SK-N-SH (cell line): Measurements from ENCODE around the gene DNAJC16. TPM values are rescaled to one million over a fixed set of nuclear protein-coding genes. Genes with fewer than 3 reads are reported as not detected.

Experiments
- CTCF ChIA-PET: fragments of 300-600, 350-600 bp; formaldehyde crosslinking; extraction: SDS; loops from one replicate; lab custom pipeline; 2021; lab: Yijun Ruan, JAX
- POLR2A ChIA-PET: fragments of 350-600 bp; sonication (Branson Sonifier 250); formaldehyde crosslinking; extraction: SDS; loops from one replicate; lab custom pipeline; 2020; ENCODE audit warnings: antibody characterized with exemption, inconsistent platforms; lab: Yijun Ruan, JAX
- DNase-seq: peaks from one replicate; pipeline ENCODE4 v3.0.0; 2012
- H2AFZ ChIP-seq: fragments of 200-600 bp; sonication (generic); 2 replicates; pipeline ENCODE4 v1.8.1; 2016; ENCODE audit warnings: antibody characterized with exemption, mild to moderate bottlenecking, low read depth
- H3F3A ChIP-seq: fragments of 200-600 bp; sonication (generic); replicated peaks from 2 replicates; pipeline ENCODE3; 2016; ENCODE audit warnings: antibody characterized with exemption, mild to moderate bottlenecking; ENCODE audit not compliant: insufficient read depth
- H3K27ac ChIP-seq, 2 experiments: fragments of 200-500 bp in 1 of 2; fragments of 200-600 bp in 1 of 2; sonication (Bioruptor generic) in 1 of 2; sonication (generic), shearing (Covaris generic) in 1 of 2; 2 replicates each; pipeline versions ENCODE4 v1.5.1 to v1.6.1; 2014 to 2016; ENCODE audit warnings: low read depth in 2 of 2, inconsistent platforms in 1 of 2, low read length in 1 of 2, mild to moderate bottlenecking in 1 of 2, mixed read lengths in 1 of 2
- H3K27me3 ChIP-seq: fragments of 200-600 bp; sonication (generic), shearing (Covaris generic); 2 replicates; pipeline ENCODE4 v1.6.1; 2016; ENCODE audit warnings: mixed run types; ENCODE audit not compliant: insufficient read depth
- H3K36me3 ChIP-seq, 2 experiments: fragments of 200-500 bp in 1 of 2; fragments of 200-600 bp in 1 of 2; sonication (Bioruptor generic) in 1 of 2; sonication (generic) in 1 of 2; replicated peaks in 1 of 2; 2 replicates each; pipeline versions ENCODE3 to v1.5.1; 2014 to 2016; ENCODE audit warnings: low read length in 1 of 2, mild to moderate bottlenecking in 1 of 2; ENCODE audit not compliant: insufficient read depth in 2 of 2, control insufficient read depth in 1 of 2
- H3K4me1 ChIP-seq, 2 experiments: fragments of 200-500 bp in 1 of 2; fragments of 200-600 bp in 1 of 2; sonication (Bioruptor generic) in 1 of 2; sonication (generic), shearing (Covaris generic) in 1 of 2; 2 replicates each; pipeline versions ENCODE4 v1.5.1 to v1.6.1; 2014 to 2016; ENCODE audit warnings: low read depth in 1 of 2, low read length in 1 of 2, mixed run types in 1 of 2; ENCODE audit not compliant: insufficient read depth in 2 of 2, control insufficient read depth in 1 of 2
- H3K4me2 ChIP-seq: fragments of 200-600 bp; sonication (generic), shearing (Covaris generic); 2 replicates; pipeline ENCODE4 v1.6.1; 2017; ENCODE audit warnings: mixed run types
- H3K4me3 ChIP-seq, 2 experiments: fragments of 200-500 bp in 1 of 2; fragments of 200-600 bp in 1 of 2; sonication (Bioruptor generic) in 1 of 2; sonication (generic), shearing (Covaris generic) in 1 of 2; 2 replicates each; pipeline versions ENCODE4 v1.5.1 to v1.8.1; 2014 to 2016; ENCODE audit warnings: low read depth in 2 of 2, inconsistent platforms in 1 of 2, low read length in 1 of 2, mild to moderate bottlenecking in 1 of 2, mixed read lengths in 1 of 2, moderate library complexity in 1 of 2
- H3K79me2 ChIP-seq: fragments of 200-600 bp; sonication (generic); 2 replicates; pipeline ENCODE4 v1.8.1; 2017; ENCODE audit warnings: mild to moderate bottlenecking; ENCODE audit not compliant: insufficient read depth
- H3K9ac ChIP-seq: fragments of 200-600 bp; sonication (generic); 2 replicates; pipeline ENCODE4 v1.6.1; 2017; ENCODE audit warnings: mixed run types
- H3K9me2 ChIP-seq: fragments of 200-600 bp; sonication (generic); 2 replicates; pipeline ENCODE4 v1.6.1; 2017; ENCODE audit warnings: mixed run types
- H3K9me3 ChIP-seq: fragments of 200-600 bp; sonication (generic); 2 replicates; pipeline ENCODE4 v1.6.1; 2017; ENCODE audit warnings: mixed run types, mild to moderate bottlenecking, moderate library complexity
- H4K20me1 ChIP-seq: fragments of 200-600 bp; sonication (generic); 2 replicates; pipeline ENCODE4 v1.6.1; 2017; ENCODE audit warnings: mild to moderate bottlenecking, mixed run types; ENCODE audit not compliant: insufficient read depth
- CHD2 ChIP-seq: fragments of 150-350 bp; IDR thresholded peaks from 2 replicates; pipeline ENCODE4 v1.6.1; 2018; ENCODE audit warnings: low read length; ENCODE audit not compliant: partially characterized antibody
- EP300 ChIP-seq, 2 experiments: IDR thresholded peaks; 2 replicates each; pipeline versions ENCODE4 v1.4.0 to v1.6.1; 2012; ENCODE audit warnings: borderline replicate concordance in 1 of 2, low read depth in 1 of 2, low read length in 1 of 2
- FOXM1 ChIP-seq: IDR thresholded peaks from 2 replicates; pipeline ENCODE4 v1.4.0; 2012; ENCODE audit warnings: low read depth, mild to moderate bottlenecking
- GABPA ChIP-seq: IDR thresholded peaks from 2 replicates; pipeline ENCODE4 v1.4.0; 2012; ENCODE audit warnings: low read depth, mild to moderate bottlenecking
- MXI1 ChIP-seq: IDR thresholded peaks from 2 replicates; pipeline ENCODE4 v1.6.1; 2012; ENCODE audit warnings: mild to moderate bottlenecking, low read depth, low read length, improper control_type of control experiment
- POLR2AphosphoS5 ChIP-seq: IDR thresholded peaks from 2 replicates; pipeline ENCODE4 v1.6.1; 2012; ENCODE audit warnings: low read depth, low read length
- RCOR1 ChIP-seq: fragments of 150-350 bp; IDR thresholded peaks from 2 replicates; pipeline ENCODE4 v1.6.1; 2017; ENCODE audit warnings: antibody characterized with exemption, low read length
- RXRA ChIP-seq: IDR thresholded peaks from 2 replicates; pipeline ENCODE4 v1.4.0; 2012; ENCODE audit warnings: low read depth, mild to moderate bottlenecking, borderline replicate concordance
- TEAD4 ChIP-seq: IDR thresholded peaks from 2 replicates; pipeline ENCODE4 v1.4.0; 2012; ENCODE audit warnings: mild to moderate bottlenecking, borderline replicate concordance; ENCODE audit not compliant: insufficient read depth
- WGBS: methylation state at CpG from one replicate; pipeline ENCODE4 v1.1.6; 2017; ENCODE audit warnings: low lambda C conversion rate; 5-methylcytosine and 5-hydroxymethylcytosine counted together
- polyA plus RNA-seq, 3 experiments: library from polyadenylated mRNA; depleted of rRNA; stranded (reverse); fragments of >200 nt; gene quantifications; 2 replicates each; pipeline ENCODE4 v1.2.3, GENCODE V29; 2012
- TF ChIP-seq, protein P1 (sequence below): IDR thresholded peaks from 2 replicates; pipeline ENCODE4 v1.4.0; 2012; ENCODE audit warnings: low read depth, borderline replicate concordance
- TF ChIP-seq, protein P2 (sequence below): fragments of 150-350 bp; IDR thresholded peaks from 2 replicates; pipeline ENCODE4 v1.6.1; 2017; ENCODE audit warnings: antibody characterized with exemption, low read length, low read depth, borderline replicate concordance
- TF ChIP-seq, protein P3 (sequence below): fragments of 150-350 bp; IDR thresholded peaks from 2 replicates; pipeline ENCODE4 v1.6.1; 2016; ENCODE audit warnings: mild to moderate bottlenecking, low read depth, low read length
- TF ChIP-seq, protein P4 (sequence below): IDR thresholded peaks from 2 replicates; pipeline ENCODE4; 2012
- TF ChIP-seq, protein P5 (sequence below): IDR thresholded peaks from 2 replicates; pipeline ENCODE4 v1.6.1; 2012; ENCODE audit warnings: mild to moderate bottlenecking, low read depth, low read length, moderate library complexity

The DNAJC16 gene
- polyA plus RNA-seq, 1 of the 3 experiments (the other 2 are of a cell fraction): 8.4 TPM

DNA sequence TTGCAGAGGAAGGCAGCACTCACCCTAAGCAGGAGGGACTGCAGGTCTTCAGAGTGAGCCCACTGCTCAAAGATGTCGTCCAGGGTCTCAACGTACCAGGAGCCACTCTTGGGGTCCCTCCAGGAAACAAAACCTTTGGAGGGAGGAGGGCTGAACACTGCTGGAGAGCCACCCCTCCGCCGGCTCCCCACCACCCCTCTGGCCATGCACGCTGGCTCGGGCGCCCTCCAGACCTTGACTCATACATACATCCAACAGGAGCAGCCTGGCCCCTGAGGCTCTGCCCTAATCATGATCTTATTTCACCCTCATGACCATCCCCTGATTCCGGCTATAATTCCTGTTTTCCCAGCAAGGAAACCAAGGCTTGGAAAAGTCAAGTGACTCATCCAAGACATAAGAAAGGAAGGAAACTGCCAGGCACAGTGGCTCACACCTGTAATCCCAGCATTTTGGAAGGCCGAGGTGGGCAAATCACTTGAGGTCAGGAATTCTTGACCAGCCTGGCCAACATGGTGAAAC lies 32.7 kb upstream of the DNAJC16 start:
- no peak for DNase-seq
- Histone ChIP-seq H3K9me2 (no peaks in the 10 kb centered on the region), H3K36me3 (peaks cover 0 to 10% of the 10 kb centered on the region in 2 experiments), H3K79me2 (no peaks in the 10 kb centered on the region), H3K9ac (no peak overlapping the region), H3K27ac (no peak overlapping the region), H3K27me3 (no peaks in the 10 kb centered on the region), H3K4me3 (no peak overlapping the region), H3K4me1 (peaks cover 0 to 10% of the 10 kb centered on the region in 2 experiments; a peak in 1 of 4 replicates), H3K4me2 (no peak overlapping the region), H3F3A (no peaks in the 10 kb centered on the region), H2AFZ (no peak overlapping the region), H3K9me3 (no peaks in the 10 kb centered on the region), H4K20me1 (no peaks in the 10 kb centered on the region)
- POLR2A ChIA-PET: interaction anchor here (0.6 kb wide), 1 partner anchor 168 kb away, joined by 4 read pairs; no protein-coding TSS in a partner anchor
- CTCF ChIA-PET: no interaction called here
- WGBS: 100% methylated on average over 2 of the region's 9 CpGs
- TF ChIP-seq, protein P1, sequence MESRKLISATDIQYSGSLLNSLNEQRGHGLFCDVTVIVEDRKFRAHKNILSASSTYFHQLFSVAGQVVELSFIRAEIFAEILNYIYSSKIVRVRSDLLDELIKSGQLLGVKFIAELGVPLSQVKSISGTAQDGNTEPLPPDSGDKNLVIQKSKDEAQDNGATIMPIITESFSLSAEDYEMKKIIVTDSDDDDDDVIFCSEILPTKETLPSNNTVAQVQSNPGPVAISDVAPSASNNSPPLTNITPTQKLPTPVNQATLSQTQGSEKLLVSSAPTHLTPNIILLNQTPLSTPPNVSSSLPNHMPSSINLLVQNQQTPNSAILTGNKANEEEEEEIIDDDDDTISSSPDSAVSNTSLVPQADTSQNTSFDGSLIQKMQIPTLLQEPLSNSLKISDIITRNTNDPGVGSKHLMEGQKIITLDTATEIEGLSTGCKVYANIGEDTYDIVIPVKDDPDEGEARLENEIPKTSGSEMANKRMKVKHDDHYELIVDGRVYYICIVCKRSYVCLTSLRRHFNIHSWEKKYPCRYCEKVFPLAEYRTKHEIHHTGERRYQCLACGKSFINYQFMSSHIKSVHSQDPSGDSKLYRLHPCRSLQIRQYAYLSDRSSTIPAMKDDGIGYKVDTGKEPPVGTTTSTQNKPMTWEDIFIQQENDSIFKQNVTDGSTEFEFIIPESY: no peak
- TF ChIP-seq TEAD4 (no peak), EP300 (IDR thresholded peaks at IDR 0.05; ENCODE audit: borderline replicate concordance in 1 of 2, low read depth in 1 of 2, low read length in 1 of 2) (no peak), MXI1 (no peak)
- TF ChIP-seq, protein P2, sequence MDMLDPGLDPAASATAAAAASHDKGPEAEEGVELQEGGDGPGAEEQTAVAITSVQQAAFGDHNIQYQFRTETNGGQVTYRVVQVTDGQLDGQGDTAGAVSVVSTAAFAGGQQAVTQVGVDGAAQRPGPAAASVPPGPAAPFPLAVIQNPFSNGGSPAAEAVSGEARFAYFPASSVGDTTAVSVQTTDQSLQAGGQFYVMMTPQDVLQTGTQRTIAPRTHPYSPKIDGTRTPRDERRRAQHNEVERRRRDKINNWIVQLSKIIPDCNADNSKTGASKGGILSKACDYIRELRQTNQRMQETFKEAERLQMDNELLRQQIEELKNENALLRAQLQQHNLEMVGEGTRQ: no peak

DNA sequence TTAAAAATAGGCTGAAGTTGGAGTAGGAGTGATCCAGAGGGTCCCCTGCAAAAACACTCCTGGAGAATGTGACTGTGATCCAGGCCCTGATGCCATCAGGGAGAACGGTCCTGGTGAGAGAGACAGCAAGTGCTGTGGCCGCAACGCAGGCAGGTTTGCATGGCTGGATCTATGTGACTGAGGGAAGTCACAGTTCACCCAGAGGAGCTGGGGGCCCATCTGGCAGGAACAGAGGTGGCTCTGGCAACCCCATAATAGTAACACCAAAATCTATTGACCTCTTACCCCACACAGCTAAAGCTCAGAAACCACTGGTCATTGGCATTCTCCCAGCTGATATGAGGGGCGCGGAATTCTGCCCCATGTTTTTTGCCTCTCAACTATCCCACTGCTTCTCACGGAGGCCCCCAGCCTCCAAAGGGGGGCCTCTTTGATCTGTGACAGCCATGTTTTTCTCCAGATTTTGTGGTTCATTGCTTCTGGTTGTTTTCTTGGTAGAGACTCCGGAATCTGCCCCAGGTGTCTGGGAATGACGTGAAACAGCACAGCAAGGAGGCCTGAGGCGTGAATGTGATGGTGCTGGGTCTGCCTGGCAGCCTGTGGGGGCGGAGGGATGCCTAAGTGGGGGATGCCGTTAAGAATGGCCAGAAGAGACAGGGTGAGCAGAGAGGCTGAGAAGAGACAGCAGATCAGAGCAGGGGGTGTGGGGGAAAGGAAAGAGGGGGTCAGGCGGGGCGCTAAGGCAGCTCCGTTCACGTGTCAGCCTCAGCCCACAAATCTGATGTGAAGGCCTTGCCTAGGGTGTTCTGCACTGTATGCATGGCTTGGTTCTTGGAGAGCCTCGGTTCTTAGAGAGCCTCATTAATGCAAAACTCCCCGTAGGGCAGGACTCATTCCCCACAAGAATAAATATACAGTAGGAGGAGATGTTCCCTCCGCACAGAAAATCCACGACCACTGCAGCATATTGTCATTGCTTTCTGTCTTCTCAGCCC lies 26.2 kb upstream of the DNAJC16 start:
- no peaks in the 10 kb centered on the region for H3K9me2 ChIP-seq
- H3K4me2 ChIP-seq: no peak overlapping the region
- H4K20me1 ChIP-seq: no peaks in the 10 kb centered on the region
- no peaks in the 10 kb centered on the region; a peak in 1 of 4 replicates for H3K4me1 ChIP-seq
- no peak overlapping the region for H3K27ac ChIP-seq
- no peaks in the 10 kb centered on the region for H3K9me3 ChIP-seq
- 88% methylated on average over 15 of the region's 19 CpGs for WGBS
- H3K9ac ChIP-seq: no peak overlapping the region
- peaks cover 0 to 14% of the 10 kb centered on the region in 2 experiments for H3K36me3 ChIP-seq
- ChIA-PET CTCF (interaction anchor here (1.1 to 1.8 kb wide), 8 partner anchors 13 to 291 kb away, joined by 3 to 10 read pairs (median 4); no protein-coding TSS in a partner anchor), POLR2A (no interaction called here)
- no peak overlapping the region for H3K4me3 ChIP-seq
- H3F3A ChIP-seq: peaks cover 3% of the 10 kb centered on the region
- H3K79me2 ChIP-seq: no peaks in the 10 kb centered on the region
- no peak overlapping the region for H2AFZ ChIP-seq
- H3K27me3 ChIP-seq: no peaks in the 10 kb centered on the region
- DNase-seq: no peak
- no peak for TF ChIP-seq TEAD4
- TF ChIP-seq RCOR1: no peak
- TF ChIP-seq GABPA: no peak
- TF ChIP-seq, protein P3, sequence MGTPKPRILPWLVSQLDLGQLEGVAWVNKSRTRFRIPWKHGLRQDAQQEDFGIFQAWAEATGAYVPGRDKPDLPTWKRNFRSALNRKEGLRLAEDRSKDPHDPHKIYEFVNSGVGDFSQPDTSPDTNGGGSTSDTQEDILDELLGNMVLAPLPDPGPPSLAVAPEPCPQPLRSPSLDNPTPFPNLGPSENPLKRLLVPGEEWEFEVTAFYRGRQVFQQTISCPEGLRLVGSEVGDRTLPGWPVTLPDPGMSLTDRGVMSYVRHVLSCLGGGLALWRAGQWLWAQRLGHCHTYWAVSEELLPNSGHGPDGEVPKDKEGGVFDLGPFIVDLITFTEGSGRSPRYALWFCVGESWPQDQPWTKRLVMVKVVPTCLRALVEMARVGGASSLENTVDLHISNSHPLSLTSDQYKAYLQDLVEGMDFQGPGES: no peak
- TF ChIP-seq FOXM1: no peak
- no peak for TF ChIP-seq CHD2
- no peak for TF ChIP-seq RXRA
- TF ChIP-seq, protein P4, sequence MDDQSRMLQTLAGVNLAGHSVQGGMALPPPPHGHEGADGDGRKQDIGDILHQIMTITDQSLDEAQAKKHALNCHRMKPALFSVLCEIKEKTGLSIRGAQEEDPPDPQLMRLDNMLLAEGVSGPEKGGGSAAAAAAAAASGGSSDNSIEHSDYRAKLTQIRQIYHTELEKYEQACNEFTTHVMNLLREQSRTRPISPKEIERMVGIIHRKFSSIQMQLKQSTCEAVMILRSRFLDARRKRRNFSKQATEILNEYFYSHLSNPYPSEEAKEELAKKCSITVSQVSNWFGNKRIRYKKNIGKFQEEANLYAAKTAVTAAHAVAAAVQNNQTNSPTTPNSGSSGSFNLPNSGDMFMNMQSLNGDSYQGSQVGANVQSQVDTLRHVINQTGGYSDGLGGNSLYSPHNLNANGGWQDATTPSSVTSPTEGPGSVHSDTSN: no peak
- no peak for TF ChIP-seq POLR2AphosphoS5
- TF ChIP-seq, protein P5, sequence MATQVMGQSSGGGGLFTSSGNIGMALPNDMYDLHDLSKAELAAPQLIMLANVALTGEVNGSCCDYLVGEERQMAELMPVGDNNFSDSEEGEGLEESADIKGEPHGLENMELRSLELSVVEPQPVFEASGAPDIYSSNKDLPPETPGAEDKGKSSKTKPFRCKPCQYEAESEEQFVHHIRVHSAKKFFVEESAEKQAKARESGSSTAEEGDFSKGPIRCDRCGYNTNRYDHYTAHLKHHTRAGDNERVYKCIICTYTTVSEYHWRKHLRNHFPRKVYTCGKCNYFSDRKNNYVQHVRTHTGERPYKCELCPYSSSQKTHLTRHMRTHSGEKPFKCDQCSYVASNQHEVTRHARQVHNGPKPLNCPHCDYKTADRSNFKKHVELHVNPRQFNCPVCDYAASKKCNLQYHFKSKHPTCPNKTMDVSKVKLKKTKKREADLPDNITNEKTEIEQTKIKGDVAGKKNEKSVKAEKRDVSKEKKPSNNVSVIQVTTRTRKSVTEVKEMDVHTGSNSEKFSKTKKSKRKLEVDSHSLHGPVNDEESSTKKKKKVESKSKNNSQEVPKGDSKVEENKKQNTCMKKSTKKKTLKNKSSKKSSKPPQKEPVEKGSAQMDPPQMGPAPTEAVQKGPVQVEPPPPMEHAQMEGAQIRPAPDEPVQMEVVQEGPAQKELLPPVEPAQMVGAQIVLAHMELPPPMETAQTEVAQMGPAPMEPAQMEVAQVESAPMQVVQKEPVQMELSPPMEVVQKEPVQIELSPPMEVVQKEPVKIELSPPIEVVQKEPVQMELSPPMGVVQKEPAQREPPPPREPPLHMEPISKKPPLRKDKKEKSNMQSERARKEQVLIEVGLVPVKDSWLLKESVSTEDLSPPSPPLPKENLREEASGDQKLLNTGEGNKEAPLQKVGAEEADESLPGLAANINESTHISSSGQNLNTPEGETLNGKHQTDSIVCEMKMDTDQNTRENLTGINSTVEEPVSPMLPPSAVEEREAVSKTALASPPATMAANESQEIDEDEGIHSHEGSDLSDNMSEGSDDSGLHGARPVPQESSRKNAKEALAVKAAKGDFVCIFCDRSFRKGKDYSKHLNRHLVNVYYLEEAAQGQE: no peak
